ENCODE measurements around the gene GAST.

DNA sequence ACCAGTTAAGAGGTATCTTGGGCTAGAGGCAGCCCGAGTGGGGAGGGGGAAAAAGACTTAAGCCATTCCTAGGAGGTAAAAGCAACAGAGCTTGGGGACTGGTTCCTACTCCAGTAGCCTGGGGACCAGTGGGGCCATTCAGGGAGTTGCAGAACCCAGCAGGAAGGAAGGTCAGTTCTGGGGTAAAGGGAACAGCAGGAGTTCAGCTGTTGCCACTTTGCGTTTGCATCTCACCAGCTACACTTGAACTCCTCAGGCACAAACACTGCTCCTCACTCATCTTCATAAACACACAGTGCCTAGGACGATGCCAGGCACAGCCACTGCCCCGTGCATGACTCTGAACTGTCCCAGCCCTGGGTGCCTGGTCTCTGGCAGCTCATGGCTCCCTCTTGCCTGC lies 18.3 kb downstream of the GAST start:
- TF ChIP-seq, protein P1, sequence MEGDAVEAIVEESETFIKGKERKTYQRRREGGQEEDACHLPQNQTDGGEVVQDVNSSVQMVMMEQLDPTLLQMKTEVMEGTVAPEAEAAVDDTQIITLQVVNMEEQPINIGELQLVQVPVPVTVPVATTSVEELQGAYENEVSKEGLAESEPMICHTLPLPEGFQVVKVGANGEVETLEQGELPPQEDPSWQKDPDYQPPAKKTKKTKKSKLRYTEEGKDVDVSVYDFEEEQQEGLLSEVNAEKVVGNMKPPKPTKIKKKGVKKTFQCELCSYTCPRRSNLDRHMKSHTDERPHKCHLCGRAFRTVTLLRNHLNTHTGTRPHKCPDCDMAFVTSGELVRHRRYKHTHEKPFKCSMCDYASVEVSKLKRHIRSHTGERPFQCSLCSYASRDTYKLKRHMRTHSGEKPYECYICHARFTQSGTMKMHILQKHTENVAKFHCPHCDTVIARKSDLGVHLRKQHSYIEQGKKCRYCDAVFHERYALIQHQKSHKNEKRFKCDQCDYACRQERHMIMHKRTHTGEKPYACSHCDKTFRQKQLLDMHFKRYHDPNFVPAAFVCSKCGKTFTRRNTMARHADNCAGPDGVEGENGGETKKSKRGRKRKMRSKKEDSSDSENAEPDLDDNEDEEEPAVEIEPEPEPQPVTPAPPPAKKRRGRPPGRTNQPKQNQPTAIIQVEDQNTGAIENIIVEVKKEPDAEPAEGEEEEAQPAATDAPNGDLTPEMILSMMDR (IDR thresholded peaks at IDR 0.05) = no peak
- no peak for TF ChIP-seq POLR2A (IDR thresholded peaks at IDR 0.05)

All from testis (tissue), 2 donors.